Measurements from ENCODE around the gene HIPK1. TPM values are rescaled to one million over a fixed set of nuclear protein-coding genes. Genes with fewer than 3 reads are reported as not detected.

Gene HIPK1
- total RNA-seq, 6 experiments from 2014 or later: 34.6 to 49.1 (median 38.7) TPM

DNA sequence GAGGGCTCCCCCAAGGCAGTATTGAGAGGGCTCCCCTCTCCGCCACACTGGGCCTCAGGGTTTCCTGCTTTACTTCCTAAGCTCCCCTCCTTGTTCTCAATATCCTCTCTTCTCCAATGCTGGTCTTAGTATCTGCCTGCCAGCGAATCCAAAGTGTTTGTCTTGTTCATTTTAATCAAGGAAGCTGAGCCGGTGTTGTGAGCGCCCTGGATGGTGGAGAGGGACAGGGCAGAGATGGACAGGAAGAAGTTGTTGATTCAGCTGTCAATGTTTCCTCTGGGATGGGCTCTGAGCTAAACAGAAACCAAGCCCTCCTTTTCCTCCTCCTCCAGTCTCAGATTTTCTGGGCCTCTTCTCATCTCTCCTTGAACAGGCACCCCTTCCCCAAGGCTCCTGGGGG is 55.6 kb downstream of the HIPK1 start:
- H3K4me3 Mint-ChIP-seq: no peak overlapping the region
- peaks cover 3% of the 10 kb centered on the region for H3K27me3 Mint-ChIP-seq (ENCODE audit: insufficient read depth)
- TF ChIP-seq, protein P1, sequence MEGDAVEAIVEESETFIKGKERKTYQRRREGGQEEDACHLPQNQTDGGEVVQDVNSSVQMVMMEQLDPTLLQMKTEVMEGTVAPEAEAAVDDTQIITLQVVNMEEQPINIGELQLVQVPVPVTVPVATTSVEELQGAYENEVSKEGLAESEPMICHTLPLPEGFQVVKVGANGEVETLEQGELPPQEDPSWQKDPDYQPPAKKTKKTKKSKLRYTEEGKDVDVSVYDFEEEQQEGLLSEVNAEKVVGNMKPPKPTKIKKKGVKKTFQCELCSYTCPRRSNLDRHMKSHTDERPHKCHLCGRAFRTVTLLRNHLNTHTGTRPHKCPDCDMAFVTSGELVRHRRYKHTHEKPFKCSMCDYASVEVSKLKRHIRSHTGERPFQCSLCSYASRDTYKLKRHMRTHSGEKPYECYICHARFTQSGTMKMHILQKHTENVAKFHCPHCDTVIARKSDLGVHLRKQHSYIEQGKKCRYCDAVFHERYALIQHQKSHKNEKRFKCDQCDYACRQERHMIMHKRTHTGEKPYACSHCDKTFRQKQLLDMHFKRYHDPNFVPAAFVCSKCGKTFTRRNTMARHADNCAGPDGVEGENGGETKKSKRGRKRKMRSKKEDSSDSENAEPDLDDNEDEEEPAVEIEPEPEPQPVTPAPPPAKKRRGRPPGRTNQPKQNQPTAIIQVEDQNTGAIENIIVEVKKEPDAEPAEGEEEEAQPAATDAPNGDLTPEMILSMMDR (IDR thresholded peaks at IDR 0.05): no peak
- H3K27ac Mint-ChIP-seq: no peak overlapping the region
- H3K36me3 Mint-ChIP-seq (ENCODE audit: low read depth): peaks cover 31% of the 10 kb centered on the region; the same call in 1 of the 2 replicates
- no peak for DNase-seq
- H3K9me3 Mint-ChIP-seq: no peaks in the 10 kb centered on the region
- peaks cover 67% of the 10 kb centered on the region for H3K4me1 Mint-ChIP-seq (ENCODE audit: low read depth)

DNA sequence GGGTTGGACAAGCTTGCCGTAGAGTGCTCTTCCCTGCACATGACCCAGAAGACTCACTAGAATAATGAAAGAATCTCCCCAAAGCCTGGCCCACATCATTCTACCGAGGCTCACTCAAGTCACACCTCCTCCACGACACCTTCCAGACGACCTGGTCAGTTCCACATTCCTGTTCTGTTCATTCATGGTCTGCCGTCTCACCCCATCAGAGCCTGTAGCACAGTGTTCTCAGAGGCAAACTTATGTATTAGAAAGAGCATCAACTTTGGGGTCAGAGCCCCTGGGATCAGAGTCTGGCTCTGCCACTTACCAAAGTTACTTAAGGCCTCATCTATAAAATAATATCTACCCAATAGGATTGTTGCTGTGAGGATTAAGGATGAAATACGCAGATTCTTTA is 57.7 kb downstream of the HIPK1 start:
- Mint-ChIP-seq H3K4me1 (ENCODE audit: low read depth) (peaks cover 46% of the 10 kb centered on the region), H3K27me3 (ENCODE audit: insufficient read depth) (peaks cover 3% of the 10 kb centered on the region; the same call in 1 of the 2 replicates), H3K36me3 (ENCODE audit: low read depth) (peaks cover 14% of the 10 kb centered on the region; the same call in 1 of the 2 replicates)

DNA sequence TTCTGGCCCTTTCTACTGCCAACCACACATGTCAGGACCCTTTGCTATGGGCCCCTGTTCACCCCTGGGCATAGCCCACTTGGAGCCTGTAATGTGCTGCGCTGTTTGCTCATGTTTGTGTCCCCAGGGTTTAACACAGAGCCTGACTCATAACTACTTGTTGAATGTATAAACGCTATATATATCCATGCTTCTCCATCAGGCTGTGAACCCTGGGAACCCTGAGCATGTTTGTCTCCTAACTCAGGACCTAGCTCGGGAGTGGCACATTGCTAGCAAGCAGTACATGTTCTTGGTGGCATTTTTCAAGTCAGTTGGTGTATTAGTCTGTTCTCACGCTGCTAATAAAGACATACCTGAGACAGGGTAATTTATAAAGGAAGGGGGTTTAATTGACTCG is 58.1 kb downstream of the HIPK1 start:
- TF ChIP-seq, protein P1 (IDR thresholded peaks at IDR 0.05): no peak
- peaks cover 42% of the 10 kb centered on the region for H3K4me1 Mint-ChIP-seq (ENCODE audit: low read depth)
- peaks cover 13% of the 10 kb centered on the region; the same call in 1 of the 2 replicates for H3K36me3 Mint-ChIP-seq (ENCODE audit: low read depth)
- no peak for DNase-seq
- H3K9me3 Mint-ChIP-seq: no peaks in the 10 kb centered on the region
- H3K4me3 Mint-ChIP-seq: no peak overlapping the region
- no peak overlapping the region for H3K27ac Mint-ChIP-seq
- peaks cover 3% of the 10 kb centered on the region; the same call in 1 of the 2 replicates for H3K27me3 Mint-ChIP-seq (ENCODE audit: insufficient read depth)

More for the DNA sequence above, 57.7 kb downstream of the HIPK1 start:
- H3K4me3 Mint-ChIP-seq: no peak overlapping the region
- DNase-seq: no peak
- TF ChIP-seq, protein P1 (IDR thresholded peaks at IDR 0.05): no peak
- no peak overlapping the region for H3K27ac Mint-ChIP-seq
- no peaks in the 10 kb centered on the region for H3K9me3 Mint-ChIP-seq

DNA sequence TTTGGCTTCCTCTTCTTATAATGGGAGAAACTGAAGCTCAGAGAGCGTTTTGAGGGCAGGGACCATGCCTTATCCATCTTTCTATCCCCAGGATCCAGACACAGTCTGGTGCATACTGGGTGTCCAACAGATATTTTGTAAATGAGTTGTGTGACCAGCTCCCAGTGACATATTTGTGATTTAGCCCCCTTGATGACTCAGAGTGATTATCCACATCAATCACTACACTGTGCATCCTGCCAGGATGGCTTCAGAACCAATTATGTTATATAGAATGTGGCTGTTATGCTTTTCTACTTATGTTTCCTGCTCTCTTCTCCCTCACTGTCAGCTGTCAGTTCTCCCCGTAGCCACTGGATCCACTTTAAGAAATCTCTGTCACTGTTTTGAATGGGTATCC is 61.4 kb downstream of the HIPK1 start:
- Mint-ChIP-seq H3K27me3 (ENCODE audit: insufficient read depth) (peaks cover 5% of the 10 kb centered on the region), H3K4me1 (ENCODE audit: low read depth) (peaks cover 12% of the 10 kb centered on the region), H3K27ac (no peak overlapping the region), H3K36me3 (ENCODE audit: low read depth) (peaks cover 27% of the 10 kb centered on the region), H3K4me3 (no peak overlapping the region), H3K9me3 (peaks cover 17% of the 10 kb centered on the region)
- no peak for DNase-seq
- TF ChIP-seq, protein P1 (IDR thresholded peaks at IDR 0.05): no peak

DNA sequence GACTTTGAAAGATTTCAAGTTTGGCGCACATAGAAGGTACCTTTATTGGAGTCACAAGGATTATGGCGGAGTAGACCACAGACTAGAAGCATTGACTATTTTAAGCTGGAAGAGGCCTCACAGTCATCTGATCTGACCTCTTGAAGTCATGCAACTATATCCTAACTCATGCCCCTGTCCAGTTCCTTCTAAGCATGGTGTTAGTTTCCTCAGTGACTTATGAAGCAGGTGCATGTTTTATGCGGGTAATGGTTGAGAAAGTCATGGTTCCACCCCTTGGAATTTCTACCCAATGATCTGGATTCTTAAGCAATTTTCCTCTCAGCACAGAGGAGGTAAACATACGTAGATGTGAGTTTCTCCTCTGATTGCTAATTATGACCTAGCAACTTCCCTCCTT is 61.8 kb downstream of the HIPK1 start:
- Mint-ChIP-seq H3K27ac (no peak overlapping the region), H3K4me3 (no peak overlapping the region), H3K27me3 (ENCODE audit: insufficient read depth) (peaks cover 5% of the 10 kb centered on the region), H3K4me1 (ENCODE audit: low read depth) (peaks cover 12% of the 10 kb centered on the region), H3K36me3 (ENCODE audit: low read depth) (peaks cover 27% of the 10 kb centered on the region), H3K9me3 (peaks cover 21% of the 10 kb centered on the region)
- DNase-seq: no peak
- TF ChIP-seq, protein P1 (IDR thresholded peaks at IDR 0.05): no peak
